NB4 (cell line): Measurements from ENCODE around the gene CCDC187.

ENCODE experiments used
- CTCF ChIP-seq: IDR thresholded peaks from one replicate; pipeline ENCODE4 v1.5.1; 2012; ENCODE audit warnings: low read depth, low read length
- POLR2A ChIP-seq: IDR thresholded peaks from 2 replicates; pipeline ENCODE4 v1.6.1; 2011; ENCODE audit warnings: mild to moderate bottlenecking; ENCODE audit not compliant: insufficient read length; ENCODE audit errors: extremely low read depth

- TF ChIP-seq CTCF = no peak
- TF ChIP-seq POLR2A = no peak
Observed at GRCh38 chr9:136310273-136311030, 6.6 kb upstream of the CCDC187 start.
